Stomach (tissue), 9 donors: ENCODE measurements around the gene FBN2. TPM values are rescaled to one million over a fixed set of nuclear protein-coding genes. Genes with fewer than 3 reads are reported as not detected.

ENCODE experiments used
- DNase-seq, 2 donors: peaks; one replicate each; pipeline versions ENCODE4 v3.0.0 to v3.0.0-alpha.2; 2013 to 2019
- H3K27ac ChIP-seq, 5 donors: fragments of 200-600 bp in 4 of 5; sonication (generic) in 4 of 5; one replicate each; pipeline ENCODE4 v1.5.1; 2013 to 2019; ENCODE audit warnings: mild to moderate bottlenecking in 1 of 5, moderate library complexity in 1 of 5
- H3K27me3 ChIP-seq, 3 donors: fragments of 200-600 bp; sonication (generic); one replicate each; pipeline ENCODE4 v1.5.1; 2017 to 2019; ENCODE audit warnings: mixed run types in 1 of 3
- H3K36me3 ChIP-seq, 4 donors: fragments of 200-600 bp; sonication (generic); 1 replicate in 3 of 4; 2 replicates in 1 of 4; pipeline ENCODE4 v1.5.1; 2016 to 2019
- H3K4me1 ChIP-seq, 4 donors: fragments of 200-600 bp; sonication (generic); one replicate each; pipeline ENCODE4 v1.5.1; 2016 to 2019
- H3K4me3 ChIP-seq, 4 donors: fragments of 200-600 bp; sonication (generic) in 3 of 4; one replicate each; pipeline ENCODE4 v1.5.1; 2016 to 2019; ENCODE audit warnings: mild to moderate bottlenecking in 1 of 4
- H3K9me3 ChIP-seq, 4 donors: fragments of 200-600 bp; sonication (generic); one replicate each; pipeline ENCODE4 v1.5.1; 2016 to 2019
- CTCF ChIP-seq, 7 experiments: fragments of 450-650 bp in 4 of 7; fragments of 200-600 bp in 3 of 7; sonication (generic) in 3 of 7; IDR thresholded peaks; one replicate each; pipeline ENCODE4 v1.5.1; 2016 to 2019; ENCODE audit warnings: antibody characterized with exemption in 7 of 7, control low read depth in 2 of 7, mild to moderate bottlenecking in 1 of 7
- EP300 ChIP-seq: sonication (generic); formaldehyde crosslinking; IDR thresholded peaks from one replicate; pipeline ENCODE4 v1.6.1; 2017; ENCODE audit warnings: antibody characterized with exemption
- POLR2A ChIP-seq, 4 donors: fragments of 450-650 bp; IDR thresholded peaks; one replicate each; pipeline ENCODE4 v1.6.1; 2016; ENCODE audit warnings: antibody characterized with exemption in 4 of 4, control low read depth in 2 of 4, mild to moderate bottlenecking in 1 of 4, moderate library complexity in 1 of 4
- POLR2AphosphoS5 ChIP-seq, 3 donors: sonication (generic); formaldehyde crosslinking; IDR thresholded peaks; one replicate each; pipeline ENCODE4 v1.6.1; 2016; ENCODE audit warnings: antibody characterized with exemption in 3 of 3
- WGBS, 5 donors: extraction: QIAGEN DNeasy Blood & Tissue Kit in 3 of 5; methylation state at CpG; one replicate each; pipeline versions ENCODE4 v1.1.5 to v1.1.7; 2013 to 2018; 5-methylcytosine and 5-hydroxymethylcytosine counted together
- intact Hi-C: fragments of 100-400 bp; cut with DNase I; formaldehyde crosslinking; loops from one replicate; pipeline ENCODE4 v1.15.1; 2023; ENCODE audit warnings: low total_unique reads
- polyA plus RNA-seq, 3 donors: library from polyadenylated mRNA; stranded (reverse); fragments of 200-250 nt; gene quantifications; one replicate each; pipeline ENCODE4 v1.2.3, GENCODE V29; 2013
- total RNA-seq, 5 donors: library from RNA; depleted of rRNA; stranded (reverse); fragments of >200 nt; gene quantifications; one replicate each; pipeline versions ENCODE4 v1.1.0 to v1.2.3, GENCODE V29; 2014 to 2016
- donor health status: healthy with polysubstance abuse.
- donor health status: Bipolar disorder and iron deficiency.
- donor health status: healthy.

Gene FBN2
- total and polyA plus RNA-seq, 8 donors: under 0.01 to 42.8 (median 1.9) TPM

GRCh38 chr5:128422612-128423011 is 115.4 kb downstream of the FBN2 start:
- Histone ChIP-seq H3K9me3 (no peaks in the 10 kb centered on the region), H3K4me3 (no peak overlapping the region), H3K36me3 (no peaks in the 10 kb centered on the region), H3K4me1 (peaks cover 0 to 16% (median 5%) of the 10 kb centered on the region in 4 donors), H3K27ac (no peak overlapping the region), H3K27me3 (peaks cover 0 to 9% (median 0%) of the 10 kb centered on the region in 3 donors)
- DNase-seq: no peak
- TF ChIP-seq POLR2AphosphoS5 (IDR thresholded peaks at IDR 0.05): no peak
- no peak for TF ChIP-seq CTCF (IDR thresholded peaks at IDR 0.05)
- TF ChIP-seq POLR2A (IDR thresholded peaks at IDR 0.05): no peak
- TF ChIP-seq EP300: no peak
- intact Hi-C loops: no loop called here

GRCh38 chr5:128414469-128414868 is 123.6 kb downstream of the FBN2 start:
- H3K27me3 ChIP-seq: no peaks in the 10 kb centered on the region
- H3K4me3 ChIP-seq: no peak overlapping the region
- TF ChIP-seq EP300 (no peak), CTCF (IDR thresholded peaks at IDR 0.05) (no peak), POLR2A (IDR thresholded peaks at IDR 0.05) (no peak), POLR2AphosphoS5 (IDR thresholded peaks at IDR 0.05) (no peak)
- no peaks in the 10 kb centered on the region for H3K4me1 ChIP-seq
- H3K9me3 ChIP-seq: peaks cover 0 to 6% (median 0%) of the 10 kb centered on the region in 4 donors
- DNase-seq: no peak
- H3K36me3 ChIP-seq: no peaks in the 10 kb centered on the region
- H3K27ac ChIP-seq: no peak overlapping the region
- intact Hi-C loops: no loop called here

- intact Hi-C loops: no loop called here
- no peak overlapping the region for H3K4me3 ChIP-seq
- no peaks in the 10 kb centered on the region for H3K4me1 ChIP-seq
- peaks cover 0 to 6% (median 0%) of the 10 kb centered on the region in 4 donors for H3K9me3 ChIP-seq
- no peaks in the 10 kb centered on the region for H3K27me3 ChIP-seq
- H3K36me3 ChIP-seq: no peaks in the 10 kb centered on the region
- DNase-seq: no peak
- TF ChIP-seq POLR2AphosphoS5 (IDR thresholded peaks at IDR 0.05) (no peak), EP300 (no peak), POLR2A (IDR thresholded peaks at IDR 0.05) (no peak), CTCF (IDR thresholded peaks at IDR 0.05) (no peak)
- 30 to 40% (median 34%) methylated on average over 2 of the region's 2 CpGs for WGBS, 5 donors
- H3K27ac ChIP-seq: no peak overlapping the region
These were observed 124.7 kb downstream of the FBN2 start for GRCh38 chr5:128413356-128413755.

- WGBS, 5 donors: 71 to 94% (median 79%) methylated on average over 1 of the region's 1 CpG
- no peak for DNase-seq
- no peak for TF ChIP-seq EP300
- no peak for TF ChIP-seq POLR2AphosphoS5 (IDR thresholded peaks at IDR 0.05)
- no peak for TF ChIP-seq CTCF (IDR thresholded peaks at IDR 0.05)
- TF ChIP-seq POLR2A (IDR thresholded peaks at IDR 0.05): no peak
- no peaks in the 10 kb centered on the region for H3K27me3 ChIP-seq
- H3K36me3 ChIP-seq: no peaks in the 10 kb centered on the region
- H3K9me3 ChIP-seq: peaks cover 0 to 6% (median 0%) of the 10 kb centered on the region in 4 donors
- H3K4me1 ChIP-seq: no peaks in the 10 kb centered on the region
- H3K4me3 ChIP-seq: no peak overlapping the region
- intact Hi-C loops: no loop called here
- H3K27ac ChIP-seq: no peak overlapping the region
These were observed 125.7 kb downstream of the FBN2 start for GRCh38 chr5:128412145-128412930.
